HUES6 (cell line): ENCODE measurements around the gene SPATA32.

Experiments used
- H3K27ac ChIP-seq: 2 replicates; pipeline ENCODE4 v1.7.0; 2013; ENCODE audit warnings: low read depth, mild to moderate bottlenecking, low read length, inconsistent platforms
- H3K27me3 ChIP-seq: 2 replicates; pipeline ENCODE4 v1.6.1; 2013; ENCODE audit warnings: low read length; ENCODE audit not compliant: control insufficient read depth, insufficient read depth
- H3K36me3 ChIP-seq: 2 replicates; pipeline ENCODE4 v1.6.1; 2013; ENCODE audit warnings: low read length; ENCODE audit not compliant: control insufficient read depth, insufficient read depth
- H3K4me1 ChIP-seq: 2 replicates; pipeline ENCODE4 v1.6.1; 2013; ENCODE audit warnings: low read length; ENCODE audit not compliant: control insufficient read depth, insufficient read depth
- H3K4me3 ChIP-seq: 2 replicates; pipeline ENCODE4 v1.5.1; 2013; ENCODE audit warnings: low read depth, low read length
- H3K9ac ChIP-seq: one replicate; pipeline ENCODE4 v1.6.1; 2013; ENCODE audit warnings: mild to moderate bottlenecking, low read length
- H3K9me3 ChIP-seq: 2 replicates; pipeline ENCODE4 v1.6.1; 2013; ENCODE audit warnings: low read depth, low read length; ENCODE audit not compliant: control insufficient read depth, insufficient read depth

SPATA32 gene

GRCh38 chr17:45225964-45226530 is 35.8 kb downstream of the SPATA32 start:
- Histone ChIP-seq H3K4me1 (peaks cover 44% of the 10 kb centered on the region), H3K27ac (no peak overlapping the region)

GRCh38 chr17:45225051-45225700 is 36.7 kb downstream of the SPATA32 start:
- Histone ChIP-seq H3K4me3 (no peak overlapping the region), H3K27ac (no peak overlapping the region), H3K9ac (no peak overlapping the region)

More at GRCh38 chr17:45225964-45226530, 35.8 kb downstream of the SPATA32 start:
- H3K4me3 ChIP-seq, result no peak overlapping the region
- H3K27me3 ChIP-seq, result peaks cover 43% of the 10 kb centered on the region
- H3K9me3 ChIP-seq, result no peaks in the 10 kb centered on the region
- no peak overlapping the region for H3K9ac ChIP-seq
- H3K36me3 ChIP-seq, result no peaks in the 10 kb centered on the region

DNA sequence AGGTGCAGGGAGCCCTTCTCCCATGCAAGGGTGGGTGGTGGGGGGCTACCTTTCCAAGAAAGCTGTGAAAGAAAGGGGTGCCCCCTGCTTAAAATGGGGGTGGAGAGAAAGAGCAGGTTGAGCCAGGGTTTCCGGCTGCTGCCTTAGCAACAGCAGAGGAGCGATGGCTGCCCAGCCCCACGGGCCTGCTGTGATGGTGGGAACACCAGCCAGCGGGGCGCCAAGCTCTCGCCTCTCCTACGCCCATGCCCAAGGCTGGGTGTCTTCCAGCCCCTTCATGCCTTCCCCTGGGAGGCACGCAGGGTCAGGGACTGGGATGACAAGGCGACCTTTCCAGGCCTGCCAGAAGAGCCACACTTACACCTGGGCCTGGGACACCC is 37.2 kb downstream of the SPATA32 start:
- no peak overlapping the region for H3K27ac ChIP-seq

More at GRCh38 chr17:45225051-45225700, 36.7 kb downstream of the SPATA32 start:
- Histone ChIP-seq H3K27me3 (peaks cover 52% of the 10 kb centered on the region), H3K4me1 (peaks cover 38% of the 10 kb centered on the region), H3K9me3 (no peaks in the 10 kb centered on the region), H3K36me3 (no peaks in the 10 kb centered on the region)

DNA sequence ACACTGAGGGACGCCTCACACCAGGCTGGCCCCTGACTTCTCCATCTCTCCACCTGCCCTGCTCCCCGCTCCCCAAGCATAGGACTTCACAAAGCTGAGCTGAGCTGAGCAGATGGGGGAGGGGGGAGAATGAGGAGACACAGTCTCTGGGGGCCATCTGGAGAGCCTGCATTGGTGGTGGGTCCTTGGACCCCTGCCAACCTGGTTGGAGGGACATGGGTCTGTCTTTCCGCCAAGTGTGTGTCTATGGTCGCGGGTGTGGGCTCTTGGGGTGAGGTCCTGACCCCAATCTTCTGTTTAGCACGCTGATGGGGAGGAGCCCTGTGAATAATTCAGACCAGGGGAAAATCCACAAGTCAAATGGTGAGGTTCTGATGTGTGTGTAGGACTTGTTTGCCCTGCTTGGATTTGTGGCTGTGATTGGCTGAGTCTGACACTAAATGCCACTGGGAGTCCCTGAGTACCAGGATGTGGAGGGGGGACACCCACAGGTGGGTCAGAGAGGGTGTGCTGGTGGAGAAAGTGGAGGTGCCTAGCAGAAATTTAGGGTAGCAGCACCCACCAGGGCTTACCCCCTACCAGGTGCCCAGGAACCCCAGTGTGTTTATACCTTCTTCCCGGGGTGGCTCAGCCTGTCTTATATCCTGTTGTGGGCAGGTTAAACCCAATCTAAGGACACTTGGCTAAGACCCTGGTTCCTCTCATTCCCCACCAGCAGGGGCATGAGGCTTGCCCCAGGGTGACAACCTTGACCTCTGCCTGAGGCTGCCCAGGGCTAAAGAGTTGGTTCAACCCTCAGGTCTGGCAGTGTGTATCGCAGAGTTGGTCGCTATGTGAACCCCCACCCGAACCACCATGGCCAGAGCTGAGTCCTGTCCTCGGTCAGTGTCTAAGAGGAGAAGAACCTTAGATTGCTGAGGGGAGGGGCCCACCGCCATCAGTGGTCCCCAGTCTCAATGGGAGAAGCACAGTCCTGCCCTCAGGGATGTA is 38.1 kb downstream of the SPATA32 start:
- no peak overlapping the region for H3K4me3 ChIP-seq
- H3K36me3 ChIP-seq, result no peaks in the 10 kb centered on the region
- no peak overlapping the region for H3K9ac ChIP-seq
- H3K9me3 ChIP-seq, result no peaks in the 10 kb centered on the region
- peaks cover 64% of the 10 kb centered on the region for H3K27me3 ChIP-seq
- peaks cover 27% of the 10 kb centered on the region for H3K4me1 ChIP-seq
- H3K27ac ChIP-seq, result no peak overlapping the region

More for the DNA sequence above, 37.2 kb downstream of the SPATA32 start:
- Histone ChIP-seq H3K4me3 (no peak overlapping the region), H3K4me1 (peaks cover 35% of the 10 kb centered on the region), H3K36me3 (no peaks in the 10 kb centered on the region), H3K9ac (no peak overlapping the region), H3K9me3 (no peaks in the 10 kb centered on the region), H3K27me3 (peaks cover 57% of the 10 kb centered on the region)

DNA sequence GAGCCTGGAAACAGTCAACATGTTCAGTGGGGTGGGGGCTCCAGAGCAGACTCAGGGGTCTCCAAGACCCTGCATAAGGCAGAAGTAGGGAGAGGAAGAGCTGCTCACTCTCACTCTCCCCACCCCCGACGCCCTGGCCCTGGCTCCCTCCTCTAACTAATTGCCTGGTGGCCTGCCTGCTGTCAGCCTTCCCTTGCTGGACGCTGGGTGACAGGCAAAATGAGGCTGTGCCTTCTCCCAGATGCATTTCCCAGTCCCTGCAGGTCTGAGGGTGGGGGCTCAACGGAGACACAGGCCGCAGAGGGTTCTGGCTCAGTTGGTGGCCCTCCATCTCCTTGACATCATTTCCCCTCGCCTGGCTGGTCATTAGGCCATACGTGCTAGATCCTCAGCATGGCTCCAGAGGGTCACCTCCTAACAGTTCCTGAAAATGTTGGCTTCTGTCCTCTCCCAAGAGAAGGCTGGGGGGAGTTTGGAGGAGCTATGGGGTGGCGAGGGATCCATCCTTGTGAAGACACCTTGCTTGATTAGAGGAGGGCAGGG is 38.8 kb downstream of the SPATA32 start:
- no peaks in the 10 kb centered on the region for H3K36me3 ChIP-seq
- H3K4me1 ChIP-seq, result peaks cover 19% of the 10 kb centered on the region
- H3K27me3 ChIP-seq, result peaks cover 64% of the 10 kb centered on the region
- H3K9me3 ChIP-seq, result no peaks in the 10 kb centered on the region
- H3K9ac ChIP-seq, result no peak overlapping the region
- peak overlapping the region; percentile 56 for H3K4me3 ChIP-seq
- no peak overlapping the region for H3K27ac ChIP-seq

- no peak overlapping the region for H3K27ac ChIP-seq
- H3K27me3 ChIP-seq, result peaks cover 64% of the 10 kb centered on the region
- H3K9ac ChIP-seq, result no peak overlapping the region
- no peaks in the 10 kb centered on the region for H3K9me3 ChIP-seq
- peak overlapping the region; percentile 56 for H3K4me3 ChIP-seq
- H3K36me3 ChIP-seq, result no peaks in the 10 kb centered on the region
- peaks cover 18% of the 10 kb centered on the region for H3K4me1 ChIP-seq
These were observed 39.5 kb downstream of the SPATA32 start for GRCh38 chr17:45222289-45222995.

DNA sequence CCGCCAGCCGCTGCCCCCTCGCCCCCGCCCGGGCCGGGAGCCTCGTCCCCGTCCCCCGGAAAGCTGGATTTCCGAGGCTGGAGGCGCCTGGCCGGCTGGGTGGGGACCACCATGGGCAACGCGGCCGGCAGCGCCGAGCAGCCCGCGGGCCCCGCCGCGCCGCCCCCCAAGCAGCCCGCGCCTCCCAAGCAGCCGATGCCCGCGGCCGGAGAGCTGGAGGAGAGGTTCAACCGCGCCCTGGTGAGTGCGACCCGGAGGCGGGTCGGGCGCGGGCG is 39.9 kb downstream of the SPATA32 start:
- Histone ChIP-seq H3K9ac (no peak overlapping the region), H3K27me3 (peaks cover 64% of the 10 kb centered on the region), H3K9me3 (no peaks in the 10 kb centered on the region), H3K4me1 (peaks cover 18% of the 10 kb centered on the region), H3K4me3 (peak overlapping the region; percentile 56), H3K36me3 (no peaks in the 10 kb centered on the region), H3K27ac (no peak overlapping the region)

DNA sequence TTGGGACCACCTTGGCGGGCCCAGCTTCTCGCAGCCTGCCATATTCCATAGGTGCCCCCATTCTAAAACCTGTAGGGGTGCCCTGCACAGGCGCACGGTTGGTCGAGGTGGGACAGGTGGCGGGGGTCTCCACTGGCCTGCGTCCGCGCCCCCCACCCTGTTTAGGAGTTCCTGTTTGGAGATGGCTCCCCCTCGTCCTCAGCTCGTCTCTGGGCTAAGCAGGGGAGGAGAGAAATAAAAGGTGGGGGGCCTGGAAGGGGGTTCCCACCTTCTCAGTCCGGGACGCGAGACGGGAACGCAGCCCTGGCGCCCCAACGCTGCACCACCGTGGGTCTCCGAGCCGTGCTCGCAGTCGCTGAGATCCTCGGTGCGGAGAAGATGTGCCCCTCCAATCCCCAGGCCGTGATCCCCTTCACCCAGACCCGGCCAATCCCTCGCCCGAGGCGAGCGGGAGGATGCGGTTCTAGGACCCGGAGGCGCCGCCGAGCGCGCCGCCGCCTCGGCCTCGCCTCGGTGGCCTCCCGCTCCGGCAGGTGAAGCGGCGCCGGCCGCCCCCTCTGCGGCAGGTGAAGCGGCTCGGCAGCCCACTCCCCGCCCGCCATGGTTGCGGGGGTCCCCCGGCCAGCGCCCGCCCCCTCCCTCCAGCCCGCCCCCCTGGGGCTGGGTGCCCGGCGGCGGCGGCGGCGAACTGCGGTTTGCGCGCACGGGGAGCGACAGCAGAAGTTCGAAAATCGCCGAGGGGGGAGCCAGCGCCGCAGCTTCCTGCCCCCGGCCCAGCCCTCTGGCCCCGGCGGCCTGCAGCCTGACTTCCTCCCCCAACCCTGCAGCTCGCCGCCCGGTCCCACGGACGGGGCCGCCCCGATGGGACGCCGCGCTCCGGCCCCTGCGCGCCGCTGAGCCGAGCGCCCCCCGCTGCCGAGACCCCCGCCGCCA is 40.5 kb downstream of the SPATA32 start, which contains the start of gene FMNL1:
Gene FMNL1 (plus strand): TSS at position 805 of the 933 bp plus-strand sequence. CDS start 240 bp downstream, outside the sequence.
- Histone ChIP-seq H3K9me3 (no peaks in the 10 kb centered on the region), H3K36me3 (no peaks in the 10 kb centered on the region), H3K9ac (no peak within 1 kb of the TSS), H3K27ac (no peak within 1 kb of the TSS), H3K4me1 (peaks cover 17% of the 10 kb centered on the region), H3K4me3 (peak within 1 kb of the TSS; percentile 56), H3K27me3 (peaks cover 64% of the 10 kb centered on the region)

DNA sequence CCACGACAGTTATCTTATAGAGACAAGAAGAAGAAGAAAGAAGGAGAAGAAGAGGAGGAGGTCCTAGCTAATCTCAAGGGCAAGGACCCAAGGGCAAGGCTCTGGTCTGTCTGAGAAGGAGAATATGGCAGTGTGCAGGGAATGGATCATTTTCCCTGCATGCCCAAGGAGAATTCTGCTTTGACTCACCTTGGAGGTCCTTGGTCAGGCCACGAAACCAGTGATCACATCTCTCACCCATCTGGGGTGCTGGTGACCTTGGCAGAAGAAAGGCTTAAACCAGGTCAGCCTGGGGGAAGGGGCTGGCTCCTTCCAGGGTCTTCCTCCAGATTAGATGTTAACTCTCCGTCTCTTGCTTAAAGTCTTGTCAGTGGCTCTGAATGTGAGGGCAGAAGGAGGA is 41.8 kb downstream of the SPATA32 start:
- H3K9ac ChIP-seq, result no peak overlapping the region
- no peak overlapping the region for H3K27ac ChIP-seq
- H3K36me3 ChIP-seq, result no peaks in the 10 kb centered on the region
- no peak overlapping the region for H3K4me3 ChIP-seq
- no peaks in the 10 kb centered on the region for H3K9me3 ChIP-seq
- peaks cover 9% of the 10 kb centered on the region for H3K4me1 ChIP-seq
- peaks cover 59% of the 10 kb centered on the region for H3K27me3 ChIP-seq
